SK-N-SH (cell line): ENCODE measurements around the gene OBSCN. TPM values are rescaled to one million over a fixed set of nuclear protein-coding genes. Genes with fewer than 3 reads are reported as not detected.
A peak's percentile ranks its signal among the peaks of the same experiment; 100 is the strongest.

Source experiments
- CTCF ChIA-PET: fragments of 300-600, 350-600 bp; formaldehyde crosslinking; extraction: SDS; loops from one replicate; lab custom pipeline; 2021; lab: Yijun Ruan, JAX
- POLR2A ChIA-PET: fragments of 350-600 bp; sonication (Branson Sonifier 250); formaldehyde crosslinking; extraction: SDS; loops from one replicate; lab custom pipeline; 2020; ENCODE audit warnings: antibody characterized with exemption, inconsistent platforms; lab: Yijun Ruan, JAX
- DNase-seq: peaks from one replicate; pipeline ENCODE4 v3.0.0; 2012
- H2AFZ ChIP-seq: fragments of 200-600 bp; sonication (generic); 2 replicates; pipeline ENCODE4 v1.8.1; 2016; ENCODE audit warnings: antibody characterized with exemption, mild to moderate bottlenecking, low read depth
- H3F3A ChIP-seq: fragments of 200-600 bp; sonication (generic); replicated peaks from 2 replicates; pipeline ENCODE3; 2016; ENCODE audit warnings: antibody characterized with exemption, mild to moderate bottlenecking; ENCODE audit not compliant: insufficient read depth
- H3K27ac ChIP-seq, 2 experiments: fragments of 200-500 bp in 1 of 2; fragments of 200-600 bp in 1 of 2; sonication (Bioruptor generic) in 1 of 2; sonication (generic), shearing (Covaris generic) in 1 of 2; 2 replicates each; pipeline versions ENCODE4 v1.5.1 to v1.6.1; 2014 to 2016; ENCODE audit warnings: low read depth in 2 of 2, inconsistent platforms in 1 of 2, low read length in 1 of 2, mild to moderate bottlenecking in 1 of 2, mixed read lengths in 1 of 2
- H3K27me3 ChIP-seq: fragments of 200-600 bp; sonication (generic), shearing (Covaris generic); 2 replicates; pipeline ENCODE4 v1.6.1; 2016; ENCODE audit warnings: mixed run types; ENCODE audit not compliant: insufficient read depth
- H3K36me3 ChIP-seq, 2 experiments: fragments of 200-500 bp in 1 of 2; fragments of 200-600 bp in 1 of 2; sonication (Bioruptor generic) in 1 of 2; sonication (generic) in 1 of 2; replicated peaks in 1 of 2; 2 replicates each; pipeline versions ENCODE3 to v1.5.1; 2014 to 2016; ENCODE audit warnings: low read length in 1 of 2, mild to moderate bottlenecking in 1 of 2; ENCODE audit not compliant: insufficient read depth in 2 of 2, control insufficient read depth in 1 of 2
- H3K4me1 ChIP-seq, 2 experiments: fragments of 200-500 bp in 1 of 2; fragments of 200-600 bp in 1 of 2; sonication (Bioruptor generic) in 1 of 2; sonication (generic), shearing (Covaris generic) in 1 of 2; 2 replicates each; pipeline versions ENCODE4 v1.5.1 to v1.6.1; 2014 to 2016; ENCODE audit warnings: low read depth in 1 of 2, low read length in 1 of 2, mixed run types in 1 of 2; ENCODE audit not compliant: insufficient read depth in 2 of 2, control insufficient read depth in 1 of 2
- H3K4me2 ChIP-seq: fragments of 200-600 bp; sonication (generic), shearing (Covaris generic); 2 replicates; pipeline ENCODE4 v1.6.1; 2017; ENCODE audit warnings: mixed run types
- H3K4me3 ChIP-seq, 2 experiments: fragments of 200-500 bp in 1 of 2; fragments of 200-600 bp in 1 of 2; sonication (Bioruptor generic) in 1 of 2; sonication (generic), shearing (Covaris generic) in 1 of 2; 2 replicates each; pipeline versions ENCODE4 v1.5.1 to v1.8.1; 2014 to 2016; ENCODE audit warnings: low read depth in 2 of 2, inconsistent platforms in 1 of 2, low read length in 1 of 2, mild to moderate bottlenecking in 1 of 2, mixed read lengths in 1 of 2, moderate library complexity in 1 of 2
- H3K79me2 ChIP-seq: fragments of 200-600 bp; sonication (generic); 2 replicates; pipeline ENCODE4 v1.8.1; 2017; ENCODE audit warnings: mild to moderate bottlenecking; ENCODE audit not compliant: insufficient read depth
- H3K9ac ChIP-seq: fragments of 200-600 bp; sonication (generic); 2 replicates; pipeline ENCODE4 v1.6.1; 2017; ENCODE audit warnings: mixed run types
- H3K9me2 ChIP-seq: fragments of 200-600 bp; sonication (generic); 2 replicates; pipeline ENCODE4 v1.6.1; 2017; ENCODE audit warnings: mixed run types
- H3K9me3 ChIP-seq: fragments of 200-600 bp; sonication (generic); 2 replicates; pipeline ENCODE4 v1.6.1; 2017; ENCODE audit warnings: mixed run types, mild to moderate bottlenecking, moderate library complexity
- H4K20me1 ChIP-seq: fragments of 200-600 bp; sonication (generic); 2 replicates; pipeline ENCODE4 v1.6.1; 2017; ENCODE audit warnings: mild to moderate bottlenecking, mixed run types; ENCODE audit not compliant: insufficient read depth
- GATA2 ChIP-seq: sonication (generic); formaldehyde crosslinking; IDR thresholded peaks from 2 replicates; pipeline ENCODE4 v1.5.0; 2020; ENCODE audit warnings: mild to moderate bottlenecking, missing genetic modification reagents
- JUND ChIP-seq: IDR thresholded peaks from 2 replicates; pipeline ENCODE4 v1.4.0; 2012
- PBX3 ChIP-seq: IDR thresholded peaks from 2 replicates; pipeline ENCODE4; 2012
- RXRA ChIP-seq: IDR thresholded peaks from 2 replicates; pipeline ENCODE4 v1.4.0; 2012; ENCODE audit warnings: low read depth, mild to moderate bottlenecking, borderline replicate concordance
- YY1 ChIP-seq: IDR thresholded peaks from 2 replicates; pipeline ENCODE4 v1.4.0; 2012; ENCODE audit warnings: low read depth, mild to moderate bottlenecking
- ZBTB33 ChIP-seq: IDR thresholded peaks from 2 replicates; pipeline ENCODE4 v1.4.0; 2012; ENCODE audit warnings: low read depth, borderline replicate concordance
- WGBS: methylation state at CpG from one replicate; pipeline ENCODE4 v1.1.6; 2017; ENCODE audit warnings: low lambda C conversion rate; 5-methylcytosine and 5-hydroxymethylcytosine counted together
- polyA plus RNA-seq, 3 experiments: library from polyadenylated mRNA; depleted of rRNA; stranded (reverse); fragments of >200 nt; gene quantifications; 2 replicates each; pipeline ENCODE4 v1.2.3, GENCODE V29; 2012

OBSCN gene
- polyA plus RNA-seq, 1 of the 3 experiments (the other 2 are of a cell fraction) = 4.0 TPM

- ChIA-PET POLR2A (no interaction called here), CTCF (interaction anchor here (1.2 kb wide), 1 partner anchor 10 kb away, joined by 3 read pairs; no protein-coding TSS in a partner anchor)
- TF ChIP-seq GATA2 (CRISPR knock-in tag) = no peak
These were observed 195.4 kb downstream of the OBSCN start for GRCh38 chr1:228403231-228403631.

GRCh38 chr1:228404107-228404720 lies 196.4 kb downstream of the OBSCN start:
- POLR2A ChIA-PET = no interaction called here
- DNase-seq = no peak
- no peaks in the 10 kb centered on the region for H3K9me2 ChIP-seq
- peaks cover 61% of the 10 kb centered on the region for H4K20me1 ChIP-seq
- H3K9me3 ChIP-seq = no peaks in the 10 kb centered on the region
- no peak overlapping the region for H2AFZ ChIP-seq
- H3K27me3 ChIP-seq = no peaks in the 10 kb centered on the region
- H3K36me3 ChIP-seq = peaks cover 6 to 30% of the 10 kb centered on the region in 2 experiments
- peak overlapping the region; percentile 98 to 100; a peak in 3 of 4 replicates for H3K4me3 ChIP-seq
- H3K9ac ChIP-seq = 0 out of 2 replicates have a peak overlapping the region, but pooled peaks have one; percentile 93
- H3K4me1 ChIP-seq = peaks cover 14 to 35% of the 10 kb centered on the region in 2 experiments
- no peak overlapping the region for H3K27ac ChIP-seq
- TF ChIP-seq PBX3 (no peak), JUND (no peak), RXRA (no peak), ZBTB33 (no peak), YY1 (no peak)
- H3K79me2 ChIP-seq = peaks cover 87% of the 10 kb centered on the region
- H3F3A ChIP-seq = no peaks in the 10 kb centered on the region
- peak overlapping the region; percentile 94 for H3K4me2 ChIP-seq
- CTCF ChIA-PET = interaction anchor here (0.5 to 1.8 kb wide), 6 partner anchors 9 to 96 kb away, joined by 3 to 4 read pairs (median 3); a partner anchor contains a TSS
- whole genome bisulfite sequencing = 72% methylated on average over 3 of the region's 3 CpGs

More at GRCh38 chr1:228403231-228403631, 195.4 kb downstream of the OBSCN start:
- Histone ChIP-seq H2AFZ (no peak overlapping the region), H3K9me3 (no peaks in the 10 kb centered on the region), H3K27me3 (no peaks in the 10 kb centered on the region), H3K4me2 (peak overlapping the region; percentile 94; the same call in 1 of the 2 replicates), H3K27ac (no peak overlapping the region), H3K79me2 (peaks cover 84% of the 10 kb centered on the region), H3K9ac (no peak overlapping the region), H3K4me1 (peaks cover 14 to 27% of the 10 kb centered on the region in 2 experiments), H3K9me2 (no peaks in the 10 kb centered on the region), H3F3A (no peaks in the 10 kb centered on the region), H3K4me3 (no peak overlapping the region), H4K20me1 (peaks cover 62% of the 10 kb centered on the region), H3K36me3 (peaks cover 6 to 34% of the 10 kb centered on the region in 2 experiments)
- no peak for DNase-seq
- WGBS = 100% methylated on average over 6 of the region's 9 CpGs
